HG03064 (cell line): ENCODE data around the gene DNAAF5.
"Not testable (repeated sequence)": the region's sequence is repeated elsewhere in the genome, so short reads cannot be mapped to it uniquely, and the experiment has no call there.

ENCODE experiments used
- ATAC-seq: cut with Tn5 transposase; IDR thresholded peaks from one replicate; pipeline ENCODE4 v1.9.1; 2021; ENCODE audit warnings: low read depth; ENCODE audit not compliant: unreplicated experiment

The DNAAF5 gene

GRCh38 chr7:745431-746154, 19.1 kb downstream of the DNAAF5 start:
- no peak for ATAC-seq

GRCh38 chr7:746155-747061, 19.9 kb downstream of the DNAAF5 start:
- ATAC-seq, result no peak

GRCh38 chr7:747186-747585, 20.7 kb downstream of the DNAAF5 start:
- no peak for ATAC-seq

- no peak for ATAC-seq
Observed at GRCh38 chr7:748446-748845, 21.9 kb downstream of the DNAAF5 start.

DNA sequence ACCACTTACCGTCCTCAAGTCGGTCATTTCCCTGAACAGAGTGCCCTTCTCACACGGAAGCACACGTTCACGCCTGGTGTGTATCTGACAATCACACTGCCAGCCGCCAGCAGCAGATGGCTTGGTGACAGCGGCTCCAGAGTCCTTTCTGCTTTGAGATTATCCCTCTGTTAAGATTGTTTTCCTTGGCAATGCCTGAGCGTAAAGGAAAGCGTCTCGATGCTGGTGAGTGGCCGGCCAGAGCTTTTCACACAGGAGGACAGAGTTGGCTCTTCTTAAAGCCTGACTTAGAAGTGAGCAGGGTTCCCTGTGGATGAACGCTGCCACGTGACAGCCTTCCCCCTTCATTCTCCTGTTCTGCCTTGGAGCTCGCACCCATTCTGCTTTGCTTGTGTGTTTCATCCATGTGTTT, 22.6 kb downstream of the DNAAF5 start:
- no peak for ATAC-seq

DNA sequence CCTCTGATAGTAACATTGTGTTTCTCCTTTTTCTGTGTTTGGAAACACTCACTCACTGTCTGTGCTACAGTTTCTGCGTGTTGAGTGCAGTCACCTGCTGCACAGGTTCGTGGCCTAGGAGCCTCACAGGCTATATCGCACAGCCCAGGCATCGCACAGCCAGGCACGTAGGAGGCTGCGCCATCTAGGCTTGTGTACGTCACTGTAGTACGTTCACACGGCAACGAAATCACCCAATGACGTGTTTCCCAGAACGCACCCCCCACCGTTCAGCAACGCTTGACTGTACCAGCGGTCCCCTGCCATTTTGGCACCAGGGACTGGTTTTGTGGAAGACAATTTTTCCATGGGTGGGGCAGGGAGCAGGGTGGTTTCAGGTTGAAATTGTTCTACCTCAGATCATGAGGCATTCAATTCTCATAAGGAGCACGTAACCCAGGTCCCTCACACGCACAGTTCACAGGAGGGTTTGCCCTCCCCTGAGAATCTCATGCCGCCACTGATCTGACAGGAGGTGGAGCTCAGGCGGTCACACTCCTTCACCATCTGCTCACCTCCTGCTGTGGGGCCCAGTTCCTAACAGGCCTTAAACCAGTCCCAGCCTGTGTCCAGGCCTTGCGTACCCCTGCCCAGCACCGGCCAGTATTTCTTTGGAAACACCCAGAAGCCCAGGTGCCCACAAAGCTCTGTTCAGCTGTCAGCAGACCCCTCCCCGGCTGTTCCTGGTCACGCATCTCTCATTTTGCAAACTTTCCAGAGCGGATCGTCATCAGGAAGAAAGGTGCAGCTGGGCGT, 23.8 kb downstream of the DNAAF5 start:
- no peak for ATAC-seq

- no peak for ATAC-seq
Observed at GRCh38 chr7:751826-752225, 25.3 kb downstream of the DNAAF5 start.

- ATAC-seq, result not testable (repeated sequence)
Observed at GRCh38 chr7:752256-752655, 25.8 kb downstream of the DNAAF5 start.

GRCh38 chr7:753190-753589, 26.7 kb downstream of the DNAAF5 start:
- no peak for ATAC-seq

DNA sequence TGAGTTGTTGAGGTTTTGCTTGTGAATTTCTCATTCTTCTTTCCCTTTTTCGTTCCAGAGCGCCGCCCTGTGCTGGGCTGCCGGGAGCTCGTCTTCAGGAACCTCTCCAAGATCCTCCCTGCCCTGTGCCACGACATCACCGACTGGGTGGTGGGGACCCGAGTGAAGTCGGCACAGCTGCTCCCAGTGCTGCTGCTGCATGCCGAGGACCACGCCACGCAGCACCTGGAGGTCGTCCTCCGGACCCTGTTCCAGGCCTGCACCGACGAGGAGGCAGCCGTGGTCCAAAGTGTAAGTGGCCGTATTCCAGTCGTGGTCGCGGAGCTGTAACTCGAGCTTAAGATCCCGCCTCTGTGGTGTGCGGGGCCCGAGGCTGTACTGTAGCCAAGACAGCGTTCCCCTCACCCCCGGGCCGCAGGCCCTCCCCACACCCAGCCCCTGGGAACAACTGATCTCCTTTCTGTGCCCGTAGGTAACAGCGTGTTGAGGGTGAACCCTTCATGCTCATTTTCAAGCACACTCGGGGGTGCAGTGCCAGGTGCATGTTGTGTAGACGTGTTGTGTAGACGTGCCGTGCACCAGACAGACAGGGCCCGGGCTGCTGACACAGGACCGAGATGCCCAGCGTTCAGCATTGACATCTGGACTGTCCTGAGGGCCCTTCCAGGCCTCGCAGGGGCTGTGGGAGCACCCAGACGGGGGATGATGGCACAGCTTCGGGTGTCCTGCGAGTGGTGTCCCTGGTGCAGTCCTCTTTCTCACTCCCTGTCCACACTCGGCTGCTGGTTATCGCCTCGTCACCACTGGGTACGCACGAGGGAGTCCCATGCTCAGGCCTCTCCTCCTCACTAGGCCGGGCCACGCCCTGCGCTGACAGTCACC, 28.3 kb downstream of the DNAAF5 start:
- ATAC-seq, result no peak

- ATAC-seq, result no peak
Observed at GRCh38 chr7:755413-755805, 28.9 kb downstream of the DNAAF5 start.

DNA sequence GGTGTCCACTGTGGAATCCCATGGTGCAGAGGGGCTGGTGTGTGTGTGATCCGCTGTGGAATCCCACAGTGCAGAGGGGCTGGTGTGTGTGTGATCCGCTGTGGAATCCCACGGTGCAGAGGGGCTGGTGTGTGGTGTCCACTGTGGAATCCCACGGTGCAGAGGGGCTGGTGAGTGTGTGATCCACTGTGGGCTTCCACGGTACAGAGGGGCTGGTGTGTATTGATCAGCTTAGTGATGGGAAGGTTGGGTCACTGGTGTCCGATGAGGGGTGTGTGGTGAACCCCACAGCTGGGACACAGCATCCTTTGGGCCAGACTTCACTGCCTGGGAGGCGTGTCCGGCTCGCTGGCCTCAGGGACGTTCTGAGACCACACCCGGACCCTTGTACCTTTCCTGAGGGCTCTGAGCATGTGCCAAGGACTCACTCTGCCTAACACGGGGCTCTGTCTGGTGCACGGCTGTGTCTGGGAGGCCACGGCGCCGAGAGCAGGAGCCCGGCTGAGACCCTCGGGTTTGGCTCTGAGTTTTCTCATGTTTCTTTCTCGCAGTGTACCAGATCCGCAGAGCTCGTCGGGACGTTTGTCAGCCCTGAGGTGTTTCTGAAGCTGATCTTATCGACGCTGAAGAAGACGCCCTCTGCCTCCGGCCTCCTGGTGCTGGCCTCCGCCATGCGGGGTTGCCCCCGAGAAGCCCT, 29.9 kb downstream of the DNAAF5 start:
- ATAC-seq, result no peak

- no peak for ATAC-seq
Observed at GRCh38 chr7:756928-757560, 30.5 kb downstream of the DNAAF5 start.

- no peak for ATAC-seq
Observed at GRCh38 chr7:757741-758163, 31.3 kb downstream of the DNAAF5 start.

DNA sequence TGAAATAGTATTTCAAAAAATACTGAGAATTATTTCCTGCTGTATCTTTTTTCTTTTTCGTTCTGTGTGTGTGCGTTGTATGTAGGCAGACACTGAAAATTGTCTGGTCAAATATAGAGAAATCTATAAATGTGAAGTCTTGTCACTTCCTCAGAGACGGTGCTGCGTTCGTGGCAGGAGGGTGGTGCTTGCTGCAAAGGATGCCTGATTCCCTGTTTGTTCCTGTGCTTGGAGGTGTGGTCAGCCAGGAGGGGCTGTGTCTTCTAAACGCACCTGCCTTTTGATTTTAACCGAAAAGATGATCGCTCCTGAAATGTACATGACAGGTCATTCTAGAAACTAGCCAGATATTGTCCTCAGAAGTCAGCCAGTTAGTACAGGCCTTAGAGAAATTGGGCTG, 33.1 kb downstream of the DNAAF5 start:
- ATAC-seq, result no peak

DNA sequence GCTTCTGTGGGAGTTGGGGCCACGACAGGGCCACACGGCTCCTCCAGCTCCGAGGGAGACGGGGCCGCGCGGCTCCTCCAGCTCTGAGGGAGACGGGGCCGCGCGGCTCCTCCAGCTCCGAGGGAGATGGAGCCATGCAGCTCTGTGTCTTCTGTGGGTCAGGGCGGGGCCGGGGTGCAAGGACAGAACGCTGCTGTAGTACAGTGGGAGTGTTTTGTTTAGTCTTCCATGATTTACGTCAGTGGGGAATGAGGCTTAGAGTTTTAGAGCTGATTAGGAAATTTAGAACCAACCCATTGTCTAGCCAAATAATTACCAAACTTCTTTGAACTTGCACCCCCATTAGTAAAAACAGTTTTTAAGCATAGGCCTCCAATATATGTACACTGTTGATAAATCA, 33.5 kb downstream of the DNAAF5 start:
- ATAC-seq, result no peak

GRCh38 chr7:761101-761500, 34.6 kb downstream of the DNAAF5 start:
- no peak for ATAC-seq

DNA sequence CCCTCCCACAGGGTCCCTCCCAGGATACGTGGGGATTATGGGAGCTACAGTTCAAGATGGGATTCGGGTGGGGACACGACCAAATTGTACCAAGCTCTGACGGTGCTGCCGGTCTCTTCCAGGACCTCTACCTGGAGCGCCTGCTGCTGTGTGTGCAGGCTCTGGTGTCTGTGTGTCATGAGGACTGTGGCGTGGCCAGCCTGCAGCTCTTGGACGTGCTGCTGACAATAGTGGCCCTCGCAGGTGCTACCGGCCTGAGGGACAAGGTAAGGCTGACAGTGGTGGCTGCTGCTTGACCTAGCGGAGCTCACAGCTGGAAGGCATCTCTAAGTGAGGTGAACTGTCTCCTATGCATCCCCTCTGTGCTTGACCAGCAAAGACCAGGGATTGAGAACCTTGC, 35.1 kb downstream of the DNAAF5 start:
- no peak for ATAC-seq

DNA sequence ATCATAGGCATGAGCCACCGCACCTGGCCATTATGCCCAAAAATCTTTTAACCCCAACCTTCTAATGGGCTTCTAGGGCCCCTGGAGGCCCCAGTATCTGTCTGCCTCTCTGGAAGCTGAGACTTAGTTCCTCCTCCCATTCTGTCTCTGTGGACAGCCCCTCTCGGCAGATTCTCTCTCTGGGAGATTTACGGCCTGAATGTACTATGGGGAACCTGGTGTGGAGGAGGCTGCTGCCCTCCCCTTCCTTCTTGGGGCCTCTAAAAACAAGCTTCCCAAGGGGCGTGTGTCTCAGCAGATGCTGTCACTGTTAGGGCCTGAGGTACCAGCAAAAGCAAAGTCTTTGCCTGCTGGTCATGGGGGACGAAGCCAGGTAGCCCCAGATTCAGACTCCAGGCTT, 36.4 kb downstream of the DNAAF5 start:
- no peak for ATAC-seq
